Activated CD4-positive, alpha-beta T cell treated with anti-CD3 and anti-CD28 coated beads, Interleukin-2, Interleukin-6, amounts not matched to agents 100 ng/mL and 50 ng/mL, durations not matched to agents 16 hours and 8 hours (primary cell): ENCODE results near the gene GDF7.

ENCODE experiments used
- DNase-seq: peaks from one replicate; pipeline ENCODE4 v3.0.0-alpha.2; 2020

Gene GDF7

GRCh38 chr2:20646446-20646845 is 20.5 kb upstream of the GDF7 start:
- DNase-seq = no peak

GRCh38 chr2:20647211-20647610 is 19.7 kb upstream of the GDF7 start:
- no peak for DNase-seq

GRCh38 chr2:20647738-20648137 is 19.2 kb upstream of the GDF7 start:
- DNase-seq = no peak

GRCh38 chr2:20648206-20648605 is 18.7 kb upstream of the GDF7 start:
- no peak for DNase-seq

- DNase-seq = no peak
Measured at GRCh38 chr2:20648831-20649230, 18.1 kb upstream of the GDF7 start.

- no peak for DNase-seq
Measured at GRCh38 chr2:20649576-20649975, 17.4 kb upstream of the GDF7 start.

GRCh38 chr2:20649976-20650375 is 17.0 kb upstream of the GDF7 start:
- no peak for DNase-seq

- DNase-seq = peak; percentile 44
Measured at GRCh38 chr2:20650393-20650876, 16.5 kb upstream of the GDF7 start.

- peak; percentile 92 for DNase-seq
Measured at GRCh38 chr2:20650877-20651730, 15.8 kb upstream of the GDF7 start, which contains the start of gene HS1BP3. Gene HS1BP3 (minus strand): TSS chr2:20651098. CDS start chr2:20651063, 35 bp downstream.

- DNase-seq = no peak
Measured at GRCh38 chr2:20651731-20652099, 15.2 kb upstream of the GDF7 start.

- no peak for DNase-seq
Measured at GRCh38 chr2:20652141-20652540, 14.8 kb upstream of the GDF7 start.

- no peak for DNase-seq
Measured at GRCh38 chr2:20652673-20653575, 14.0 kb upstream of the GDF7 start.

GRCh38 chr2:20653695-20654534 is 13.0 kb upstream of the GDF7 start:
- no peak for DNase-seq

GRCh38 chr2:20654535-20654813 is 12.5 kb upstream of the GDF7 start:
- DNase-seq = no peak

- DNase-seq = no peak
Measured at GRCh38 chr2:20656561-20656960, 10.4 kb upstream of the GDF7 start.

GRCh38 chr2:20657522-20658235 is 9.3 kb upstream of the GDF7 start:
- DNase-seq = no peak

- DNase-seq = no peak
Measured at GRCh38 chr2:20660506-20661420, 6.2 kb upstream of the GDF7 start.

GRCh38 chr2:20661421-20662307 is 5.3 kb upstream of the GDF7 start:
- peak; percentile 80 for DNase-seq

GRCh38 chr2:20662308-20662937 is 4.5 kb upstream of the GDF7 start:
- DNase-seq = no peak
